B cell (primary cell): ENCODE results near the gene WDR18. TPM values are rescaled to one million over a fixed set of nuclear protein-coding genes. Genes with fewer than 3 reads are reported as not detected.

ENCODE experiments used
- ATAC-seq: fragments of 200-7000 bp; cut with Tn5 transposase; one replicate; pipeline ENCODE4 v1.10.0; 2021; ENCODE audit warnings: low read depth, mild to moderate bottlenecking, moderate number of reproducible peaks, moderate library complexity
- CTCF ChIA-PET: fragments of 350-600 bp; sonication (Branson Sonifier 250); formaldehyde crosslinking; loops from one replicate; lab custom pipeline; 2021; ENCODE audit warnings: antibody characterized with exemption, inconsistent platforms; lab: Charles Lee
- POLR2A ChIA-PET: fragments of 350-600 bp; sonication (Branson Sonifier 250); formaldehyde crosslinking; loops from one replicate; lab custom pipeline; 2021; ENCODE audit warnings: antibody characterized with exemption; lab: Charles Lee
- DNase-seq: peaks from one replicate; pipeline ENCODE4 v3.0.0; 2013
- H2AFZ ChIP-seq: 2 replicates; pipeline ENCODE4 v1.6.1; 2012; ENCODE audit warnings: mild to moderate bottlenecking, low read depth, low read length; ENCODE audit not compliant: insufficient read depth, poor library complexity, severe bottlenecking
- H3K27ac ChIP-seq, 2 donors: 1 replicate in 1 of 2; 2 replicates in 1 of 2; pipeline ENCODE4 v1.5.1; 2012 to 2013; ENCODE audit warnings: low read length in 2 of 2, mild to moderate bottlenecking in 2 of 2, moderate library complexity in 1 of 2
- H3K27me3 ChIP-seq, 4 experiments: fragments of 200-600 bp in 1 of 4; sonication (generic) in 1 of 4; replicated peaks in 1 of 4; 1 replicate in 2 of 4; 2 replicates in 2 of 4; pipeline versions ENCODE4 v1.6.1 to v1.7.0; 2013 to 2016; ENCODE audit warnings: low read length in 3 of 4, mild to moderate bottlenecking in 2 of 4, mixed read lengths in 1 of 4, moderate library complexity in 1 of 4; ENCODE audit not compliant: insufficient read depth in 4 of 4, control insufficient read depth in 3 of 4; ENCODE audit errors: control extremely low read depth in 1 of 4
- H3K36me3 ChIP-seq, 2 experiments: replicated peaks in 1 of 2; 1 replicate in 1 of 2; 2 replicates in 1 of 2; pipeline versions ENCODE4 v1.6.1 to v1.7.1; 2013; ENCODE audit warnings: low read length in 1 of 2; ENCODE audit not compliant: insufficient read depth in 2 of 2, control insufficient read depth in 1 of 2; ENCODE audit errors: control extremely low read depth in 1 of 2, extremely low read depth in 1 of 2
- H3K4me1 ChIP-seq, 2 donors: fragments of 200-600 bp in 1 of 2; sonication (generic) in 1 of 2; 1 replicate in 1 of 2; 2 replicates in 1 of 2; pipeline versions ENCODE4 v1.5.1 to v1.6.1; 2013 to 2017; ENCODE audit warnings: low read length in 2 of 2; ENCODE audit not compliant: control insufficient read depth in 2 of 2, insufficient read depth in 2 of 2
- H3K4me2 ChIP-seq: replicated peaks from 2 replicates; pipeline ENCODE3; 2012; ENCODE audit warnings: mild to moderate bottlenecking, low read depth, low read length; ENCODE audit not compliant: poor library complexity, severe bottlenecking
- H3K4me3 ChIP-seq, 5 experiments: fragments of 200-600 bp in 1 of 5; sonication (generic) in 1 of 5; 1 replicate in 3 of 5; 2 replicates in 2 of 5; pipeline versions ENCODE4 v1.5.1 to v1.7.0; 2011 to 2016; ENCODE audit warnings: low read length in 4 of 5, mild to moderate bottlenecking in 4 of 5, low read depth in 2 of 5, control low read depth in 1 of 5, moderate library complexity in 1 of 5; ENCODE audit not compliant: insufficient read depth in 1 of 5; ENCODE audit errors: control extremely low read depth in 1 of 5, extremely low read depth in 1 of 5
- H3K79me2 ChIP-seq: fragments of 200-600 bp; sonication (generic); one replicate; pipeline ENCODE4 v1.6.0; 2016; ENCODE audit warnings: low read length; ENCODE audit not compliant: control insufficient read depth, insufficient read depth
- H3K9ac ChIP-seq: fragments of 200-600 bp; sonication (generic); 2 replicates; pipeline ENCODE4 v1.6.1; 2017; ENCODE audit warnings: mild to moderate bottlenecking, low read length, moderate library complexity
- H3K9me3 ChIP-seq, 3 donors: one replicate each; pipeline versions ENCODE4 v1.6.1 to v1.7.1; 2013; ENCODE audit warnings: low read length in 2 of 3; ENCODE audit not compliant: control insufficient read depth in 2 of 3, insufficient read depth in 1 of 3; ENCODE audit errors: control extremely low read depth in 1 of 3
- H4K20me1 ChIP-seq: 2 replicates; pipeline ENCODE4 v1.6.0; 2012; ENCODE audit warnings: mild to moderate bottlenecking, low read length; ENCODE audit not compliant: insufficient read depth, control insufficient read depth, poor library complexity, severe bottlenecking
- H3K27ac Mint-ChIP-seq: one replicate; pipeline ENCODE4 v1.8.0; 2021; ENCODE audit warnings: mixed read lengths
- H3K27me3 Mint-ChIP-seq: one replicate; pipeline ENCODE4 v1.8.0; 2021; ENCODE audit warnings: mixed read lengths
- H3K4me1 Mint-ChIP-seq: one replicate; pipeline ENCODE4 v1.8.0; 2021; ENCODE audit warnings: mixed read lengths
- H3K4me3 Mint-ChIP-seq: one replicate; pipeline ENCODE4 v1.8.0; 2021; ENCODE audit warnings: mixed read lengths
- H3K9me3 Mint-ChIP-seq: one replicate; pipeline ENCODE4 v1.8.0; 2022; ENCODE audit warnings: mixed read lengths; ENCODE audit not compliant: insufficient read depth
- CTCF ChIP-seq: fragments of 200-600 bp; IDR thresholded peaks from one replicate; pipeline ENCODE4 v1.8.0; 2022; ENCODE audit warnings: antibody characterized with exemption, mild to moderate bottlenecking
- EZH2 ChIP-seq: IDR thresholded peaks from 2 replicates; pipeline ENCODE4 v1.6.1; 2012; ENCODE audit warnings: borderline replicate concordance, low read depth, mild to moderate bottlenecking, moderate library complexity, low read length; ENCODE audit not compliant: insufficient read depth, poor library complexity, severe bottlenecking
- WGBS: methylation state at CpG from one replicate; pipeline ENCODE4 v1.1.5; 2013; ENCODE audit warnings: missing lambda C conversion rate; ENCODE audit not compliant: insufficient coverage; 5-methylcytosine and 5-hydroxymethylcytosine counted together
- intact Hi-C: fragments of 100-400 bp; cut with micrococcal nuclease; formaldehyde crosslinking; loops from one replicate; pipeline ENCODE4 v1.10.0; 2022
- polyA plus RNA-seq: library from polyadenylated mRNA; depleted of rRNA; stranded (reverse); fragments of >200 nt; gene quantifications from 2 replicates; pipeline ENCODE4 v1.2.3, GENCODE V29; 2012
- total RNA-seq, 2 donors: library from RNA; stranded (reverse); fragments of 120-200 nt in 1 of 2; gene quantifications; 1 replicate in 1 of 2; 2 replicates in 1 of 2; pipeline versions ENCODE4 v1.2.3 to v1.2.4, GENCODE V29; 2013 to 2022

The WDR18 gene
- total and polyA plus RNA-seq, 2 donors (not counting 1 experiment from before 2014, with no cell fraction given), result 48.5 to 60.5 TPM

- DNase-seq (no peak), ATAC-seq (no peak)
- Histone ChIP-seq H3K4me1 (peaks cover 41 to 65% of the 10 kb centered on the region in 2 donors), H3K27me3 (no peaks in the 10 kb centered on the region), H3K9me3 (no peaks in the 10 kb centered on the region), H4K20me1 (peaks cover 84% of the 10 kb centered on the region), H3K36me3 (peaks cover 0 to 29% of the 10 kb centered on the region in 2 experiments), H3K4me2 (peak overlapping the region; percentile 57), H3K79me2 (peaks cover 83% of the 10 kb centered on the region), H3K4me3 (peak overlapping the region in 1 of 5 experiments; percentile 9), H3K9ac (peak overlapping the region; percentile 15), H2AFZ (no peak overlapping the region), H3K27ac (no peak overlapping the region)
- H3K27ac Mint-ChIP-seq, result peak overlapping the region; percentile 85
- TF ChIP-seq CTCF, result no peak
- no peak for TF ChIP-seq EZH2
- peak overlapping the region; percentile 79 for H3K4me3 Mint-ChIP-seq
- CTCF ChIA-PET, result interaction anchor here (0.5 kb wide), 1 partner anchor 14 kb away, joined by 3 read pairs; no protein-coding TSS in a partner anchor
- H3K9me3 Mint-ChIP-seq, result no peaks in the 10 kb centered on the region
- H3K4me1 Mint-ChIP-seq, result peaks cover 51% of the 10 kb centered on the region
- no peaks in the 10 kb centered on the region for H3K27me3 Mint-ChIP-seq
- intact Hi-C loops, result no loop called here
- POLR2A ChIA-PET, result interaction anchor here (0.6 to 1.6 kb wide), 5 partner anchors 8 to 85 kb away, joined by 3 to 11 read pairs (median 6); partner anchors contain the start of gene CNN2
- 67% methylated on average over 24 of the region's 24 CpGs for WGBS
Measured at GRCh38 chr19:1017115-1017905, 33.2 kb downstream of the WDR18 start.

GRCh38 chr19:1017906-1018305 lies 33.8 kb downstream of the WDR18 start:
- peaks cover 81% of the 10 kb centered on the region for H3K79me2 ChIP-seq
- ATAC-seq, result no peak
- WGBS, result 95% methylated on average over 9 of the region's 9 CpGs
- intact Hi-C loops, result no loop called here
- H2AFZ ChIP-seq, result no peak overlapping the region
- peaks cover 41 to 65% of the 10 kb centered on the region in 2 donors for H3K4me1 ChIP-seq
- no peaks in the 10 kb centered on the region for H3K27me3 Mint-ChIP-seq
- H3K9me3 ChIP-seq, result no peaks in the 10 kb centered on the region
- peaks cover 78% of the 10 kb centered on the region for H4K20me1 ChIP-seq
- no peak overlapping the region for H3K27ac ChIP-seq
- H3K9ac ChIP-seq, result no peak overlapping the region
- TF ChIP-seq EZH2, result no peak
- no peak for TF ChIP-seq CTCF
- peak overlapping the region; percentile 57 for H3K4me2 ChIP-seq
- H3K4me3 Mint-ChIP-seq, result peak overlapping the region; percentile 79
- H3K4me3 ChIP-seq, result no peak overlapping the region
- no peaks in the 10 kb centered on the region for H3K27me3 ChIP-seq
- ChIA-PET POLR2A (interaction anchor here (0.6 to 1.6 kb wide), 4 partner anchors 9 to 1914 kb away, joined by 3 to 11 read pairs (median 6); no protein-coding TSS in a partner anchor), CTCF (interaction anchor here (1.6 kb wide), 1 partner anchor 223 kb away, joined by 6 read pairs; no protein-coding TSS in a partner anchor)
- no peak for DNase-seq
- peaks cover 51% of the 10 kb centered on the region for H3K4me1 Mint-ChIP-seq
- no peak overlapping the region for H3K27ac Mint-ChIP-seq
- H3K9me3 Mint-ChIP-seq, result no peaks in the 10 kb centered on the region
- peaks cover 0 to 24% of the 10 kb centered on the region in 2 experiments for H3K36me3 ChIP-seq
